ENCODE results near the gene PALD1. TPM values are rescaled to one million over a fixed set of nuclear protein-coding genes. Genes with fewer than 3 reads are reported as not detected.

Gene PALD1
- total RNA-seq, 1 donor from 2014 or later, result 19.8 TPM

DNA sequence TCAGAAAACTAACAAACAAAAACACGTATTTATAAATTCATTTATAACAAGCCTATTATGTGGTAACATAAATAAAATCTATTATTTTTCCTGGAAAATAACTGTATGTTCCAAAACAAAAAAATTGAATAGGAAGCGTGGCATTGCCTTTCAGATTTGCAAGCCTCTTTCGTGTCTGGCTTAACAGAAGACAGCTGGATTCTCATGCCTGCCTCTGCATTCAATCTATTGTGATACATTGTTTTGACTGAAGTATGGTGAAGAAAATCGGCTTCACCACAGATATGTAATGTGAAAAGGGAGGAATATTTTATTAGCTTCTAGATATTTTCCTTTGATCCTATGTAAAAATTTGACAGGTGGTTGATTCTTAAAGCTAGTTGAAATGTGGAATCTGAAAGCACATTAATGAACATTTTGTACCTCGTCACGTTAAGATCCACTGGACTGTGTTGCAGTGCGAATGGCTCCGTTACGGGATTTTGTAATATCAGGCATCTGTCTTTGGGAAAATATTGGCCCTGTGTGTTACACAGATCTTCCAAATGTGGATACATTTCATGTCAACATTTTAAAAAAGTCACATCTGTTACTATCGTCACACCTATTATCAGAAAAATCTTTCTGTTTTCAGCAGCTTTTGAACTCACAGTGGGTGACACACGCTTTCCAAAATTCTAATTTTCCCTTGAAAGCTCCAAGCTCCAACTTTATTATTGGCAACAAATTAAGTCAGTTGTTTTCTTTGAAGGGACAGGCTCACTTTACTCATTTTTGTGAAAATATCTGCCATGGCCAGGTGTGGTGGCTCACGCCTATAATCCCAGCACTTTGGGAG, 26.2 kb downstream of the PALD1 start:
- peak; percentile 83 for DNase-seq

DNA sequence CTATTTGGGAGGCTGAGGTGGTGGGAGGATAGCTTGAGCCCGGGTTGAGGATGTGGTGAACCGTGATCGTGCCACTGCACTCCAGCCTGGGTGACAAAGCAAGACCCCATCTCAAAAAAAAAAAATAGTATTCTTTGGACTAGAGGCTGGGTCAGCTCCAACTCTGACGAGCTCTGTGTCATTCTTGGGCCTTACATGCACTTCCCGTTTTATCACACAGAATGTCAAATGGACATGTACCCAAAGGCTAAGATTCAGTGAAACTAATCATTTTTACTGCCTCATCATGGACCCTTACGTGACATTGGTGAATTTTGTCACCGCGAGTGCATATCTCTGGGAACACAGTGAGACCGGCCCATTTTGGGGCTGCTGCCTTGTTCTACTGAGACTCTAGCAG, 27.3 kb downstream of the PALD1 start:
- DNase-seq, result no peak

DNA sequence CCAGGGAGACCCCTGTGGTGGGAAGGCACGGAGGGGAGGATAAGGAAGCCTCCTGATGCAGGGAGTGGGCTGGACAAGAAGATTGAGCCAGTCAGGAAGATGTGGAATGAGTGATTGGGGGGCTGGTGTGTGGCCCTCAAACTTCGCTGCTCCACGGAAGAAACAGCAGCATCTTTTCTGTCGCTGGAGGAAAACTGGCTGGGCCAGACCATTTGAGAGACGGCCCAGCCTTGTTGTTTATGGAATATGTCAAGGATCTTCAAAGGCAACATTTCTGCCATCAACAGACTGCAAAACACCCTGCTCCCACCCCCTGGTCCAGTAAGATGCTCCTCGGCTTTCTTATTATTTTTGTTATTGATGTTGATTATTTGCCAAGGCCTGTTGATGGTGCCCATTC, 29.4 kb downstream of the PALD1 start:
- no peak for DNase-seq

DNA sequence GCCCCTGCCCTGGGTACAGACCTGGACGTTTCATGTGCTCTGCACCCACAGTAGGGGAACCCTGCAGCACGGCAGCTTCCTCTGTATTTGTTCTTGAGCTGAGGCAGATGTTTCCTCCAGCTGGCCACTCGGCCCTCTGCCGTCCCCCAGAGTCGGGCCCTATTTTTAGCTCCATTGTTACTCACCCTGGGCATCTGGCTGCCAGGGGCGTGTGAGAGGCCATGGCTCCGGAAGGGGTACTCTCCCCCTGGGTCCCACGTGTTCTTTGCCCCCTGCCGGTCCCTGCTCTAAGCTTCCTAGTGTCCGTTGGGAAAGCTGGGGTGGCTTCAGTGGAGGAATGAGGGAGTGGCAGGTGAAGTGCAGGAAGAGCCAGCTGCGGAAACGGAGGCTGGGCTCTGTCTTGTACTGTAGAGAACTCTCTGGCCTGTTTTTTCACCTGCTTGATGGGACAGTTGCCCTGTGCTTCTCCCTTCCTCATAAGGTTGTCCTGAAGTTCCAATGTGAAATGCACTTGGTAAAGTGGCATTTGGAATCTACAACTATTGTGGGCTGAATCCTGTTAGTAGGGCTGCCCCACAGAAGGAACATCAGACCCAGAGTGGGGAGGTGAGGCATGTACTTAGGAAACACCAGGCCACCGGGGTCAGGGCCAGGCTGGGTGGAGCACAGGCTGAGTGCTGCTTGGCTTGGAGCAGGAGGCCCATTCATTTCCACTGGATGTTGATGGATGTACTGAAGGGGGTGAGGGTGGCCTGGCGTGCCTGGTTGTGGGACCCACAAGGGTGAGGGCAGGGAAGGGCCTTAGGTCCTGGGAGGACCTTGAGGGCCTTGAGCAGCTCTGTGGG, 30.6 kb downstream of the PALD1 start:
- DNase-seq, result peak; percentile 81

DNA sequence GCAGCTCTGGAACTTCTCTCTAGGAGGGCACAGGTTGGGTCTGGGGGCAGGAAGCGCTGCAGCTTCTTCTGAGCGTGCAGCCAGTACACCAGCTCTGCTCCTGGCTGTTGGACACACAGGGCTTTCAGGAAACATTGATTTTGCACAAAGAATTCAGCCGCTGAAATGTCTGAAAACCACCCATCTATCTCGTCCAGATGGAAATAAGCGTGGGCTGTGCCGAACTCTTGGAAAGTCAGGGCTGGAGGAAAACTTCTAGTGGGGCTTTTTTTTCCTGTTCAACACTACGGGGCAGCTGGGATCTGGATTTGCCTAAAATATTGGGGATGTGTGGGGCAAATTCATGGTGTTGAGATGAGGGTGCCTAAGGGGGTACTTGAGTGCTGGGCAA, 31.2 kb downstream of the PALD1 start:
- DNase-seq, result no peak

DNA sequence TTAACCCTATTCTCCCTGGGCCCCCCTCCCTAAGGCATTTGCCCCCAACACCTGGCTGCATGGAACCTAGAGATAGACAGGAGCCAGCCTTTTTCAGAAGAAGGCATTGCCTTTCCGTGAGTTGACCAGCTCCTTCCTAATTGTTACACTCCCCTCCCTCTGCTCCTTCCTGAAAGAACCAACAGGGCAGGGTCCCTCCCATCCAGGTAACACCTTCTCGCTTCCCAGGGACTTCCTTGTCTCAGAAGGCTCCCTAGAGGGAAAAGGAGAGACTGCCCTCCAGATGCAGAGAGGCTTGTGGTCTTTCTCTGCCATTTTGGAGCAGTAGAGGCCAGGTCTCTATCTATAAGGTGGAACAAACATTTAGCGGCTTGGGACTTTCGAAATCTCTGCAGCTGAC, 31.9 kb downstream of the PALD1 start:
- DNase-seq, result no peak

DNA sequence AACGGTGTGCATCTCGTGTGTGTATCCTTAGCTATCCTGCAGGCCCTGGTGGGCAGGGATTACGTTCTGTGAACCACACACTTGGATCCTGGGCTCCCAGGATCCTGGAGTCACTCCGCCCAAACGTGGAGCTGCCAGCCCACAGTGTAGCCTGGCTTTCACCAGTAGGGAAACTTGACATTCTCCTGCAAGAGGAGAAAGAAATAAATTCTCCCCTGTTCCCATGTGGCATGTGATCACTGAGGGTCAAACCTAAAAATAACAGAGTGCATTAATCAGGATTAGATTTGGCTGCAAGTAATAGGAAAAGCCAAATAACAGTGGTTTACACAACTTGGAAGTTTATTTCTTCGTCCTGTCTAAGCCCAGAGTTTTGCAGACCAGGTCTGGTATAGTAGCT, 32.3 kb downstream of the PALD1 start:
- no peak for DNase-seq

DNA sequence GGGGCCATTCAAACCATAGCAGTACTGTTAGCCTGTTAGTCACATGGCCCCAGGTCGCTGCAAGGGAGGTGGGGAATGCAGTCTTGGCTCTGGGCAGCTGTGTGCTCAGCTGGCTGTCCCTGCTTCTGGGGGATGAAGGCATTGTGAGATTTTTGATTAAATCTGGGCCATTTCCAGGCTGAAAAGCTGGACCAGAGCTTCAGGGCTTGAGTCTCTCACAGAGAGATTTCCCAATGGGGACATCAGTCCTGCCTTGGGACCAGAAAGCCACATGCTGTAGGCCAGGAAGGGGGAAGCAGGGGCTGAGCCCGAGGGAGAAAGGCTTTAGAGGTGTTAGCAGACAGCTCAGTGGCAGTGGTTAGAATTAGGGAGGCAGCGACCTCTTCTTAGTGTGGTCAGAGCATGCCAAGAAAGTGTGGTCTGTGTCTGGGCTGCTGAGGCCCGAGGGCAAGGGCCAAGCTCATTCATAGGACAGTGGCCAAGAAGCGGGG, 33.6 kb downstream of the PALD1 start:
- peak; percentile 75 for DNase-seq

DNA sequence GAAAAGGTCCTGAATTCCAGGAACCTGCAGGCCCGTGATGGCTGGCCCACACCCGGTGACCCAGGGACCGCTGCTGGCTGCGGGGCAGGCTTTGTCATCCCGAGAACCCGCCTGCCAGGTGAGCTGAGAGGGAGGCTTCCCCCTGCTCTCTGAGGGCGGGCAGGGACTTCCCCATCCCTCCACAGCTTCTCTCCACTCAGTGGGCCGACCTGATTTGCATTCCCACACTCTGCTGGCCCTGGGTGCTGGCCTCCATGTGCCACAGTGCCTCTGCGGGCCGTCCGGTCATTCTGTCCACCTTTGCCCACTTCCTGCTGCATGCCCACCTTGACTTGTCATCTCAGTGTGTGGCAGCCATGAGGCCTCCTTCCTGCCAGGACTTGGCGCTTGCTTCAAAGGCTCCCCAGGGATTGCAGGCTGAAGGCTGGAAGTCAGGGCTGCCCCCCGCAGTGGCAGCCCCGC, 35.3 kb downstream of the PALD1 start:
- no peak for DNase-seq

DNA sequence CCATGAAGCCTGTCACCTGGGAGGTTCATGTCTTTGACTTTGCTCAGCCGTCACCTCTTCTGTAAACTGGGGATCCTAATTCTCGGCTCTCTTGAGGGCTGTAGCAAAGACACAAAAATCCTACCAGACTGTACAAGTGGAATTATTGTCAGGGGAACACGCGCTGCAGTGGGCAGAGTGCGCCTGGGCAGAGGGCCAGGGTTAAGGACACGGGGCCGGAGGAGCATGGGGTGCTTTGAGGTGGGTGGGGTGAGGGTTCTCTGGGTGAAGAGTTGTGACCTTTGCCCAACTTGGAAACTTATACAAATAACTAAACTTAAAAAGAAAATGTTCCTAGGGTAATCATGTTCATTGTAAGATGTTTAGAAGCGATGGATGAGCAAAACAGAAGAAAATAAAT, 36.0 kb downstream of the PALD1 start:
- DNase-seq, result no peak

DNA sequence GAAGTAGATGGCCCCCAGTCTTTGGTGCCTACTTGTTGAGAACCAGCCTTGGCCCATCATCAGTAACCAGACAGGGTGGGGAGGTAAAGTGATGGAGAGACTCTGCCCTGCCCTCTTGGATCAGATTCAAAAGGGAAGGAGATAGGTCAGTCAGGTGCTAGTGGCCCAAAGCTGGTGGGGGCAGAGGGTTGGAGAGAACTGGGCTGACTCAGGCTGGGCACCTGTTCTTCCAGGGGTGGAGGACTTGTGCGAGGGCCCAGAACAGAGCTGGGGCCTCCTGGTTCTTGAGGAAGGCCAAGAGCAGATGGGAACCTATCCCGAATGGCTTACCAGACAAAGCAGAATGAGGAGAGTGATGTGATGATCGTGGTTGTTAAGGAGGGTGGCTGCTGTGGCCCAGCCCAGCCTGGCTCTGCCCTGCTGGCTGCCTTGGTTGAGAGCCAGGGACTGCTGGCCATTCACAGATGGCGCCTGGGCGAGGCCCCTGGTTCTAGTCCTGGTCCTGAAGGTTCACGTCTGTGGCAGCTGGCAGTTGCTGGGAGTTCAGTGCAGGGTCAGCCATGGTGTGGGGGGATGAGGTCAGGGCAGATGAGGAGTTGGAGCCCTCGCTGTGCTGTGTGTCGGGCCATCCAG, 36.6 kb downstream of the PALD1 start:
- DNase-seq, result peak; percentile 76

DNA sequence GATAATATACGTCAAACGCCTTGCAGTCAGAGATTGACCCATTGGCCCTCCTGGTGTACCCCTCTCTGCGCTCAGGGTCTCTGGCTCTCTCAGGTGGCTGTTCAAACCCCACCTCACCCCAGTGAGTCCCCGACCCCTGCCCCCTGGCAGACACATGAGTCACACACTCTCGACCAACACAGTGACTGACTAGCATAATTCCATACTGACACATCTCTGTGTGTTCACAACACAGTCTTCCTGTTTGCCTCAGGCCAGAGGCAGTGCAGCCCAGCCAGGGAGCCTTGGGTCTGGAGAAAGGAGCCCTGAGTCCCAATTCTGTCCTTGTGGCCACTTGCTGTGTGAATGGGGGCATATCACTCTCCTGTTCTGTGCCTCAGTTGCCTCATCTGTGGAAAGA, 40.1 kb downstream of the PALD1 start:
- DNase-seq, result no peak

DNA sequence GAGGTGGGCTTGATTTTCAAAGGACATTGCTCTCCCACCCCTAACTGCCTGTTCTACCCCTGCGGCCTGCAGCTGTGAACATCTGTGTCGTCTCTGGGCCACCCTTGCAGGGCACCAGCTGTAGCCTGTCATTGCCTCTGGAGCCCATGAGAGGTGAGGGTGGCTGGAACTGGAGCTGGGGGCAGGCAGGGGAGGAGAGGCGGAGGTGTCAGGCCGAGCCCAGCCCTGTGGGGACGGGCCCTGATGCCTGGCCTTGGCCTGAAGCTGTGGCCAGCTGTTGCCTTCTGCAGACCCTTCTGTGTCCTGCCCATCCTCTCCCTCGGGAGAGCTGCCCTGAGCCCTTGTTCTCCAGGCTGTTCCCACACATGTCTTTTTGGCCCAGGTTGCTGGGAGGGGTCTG, 44.5 kb downstream of the PALD1 start:
- peak; percentile 91 for DNase-seq

DNA sequence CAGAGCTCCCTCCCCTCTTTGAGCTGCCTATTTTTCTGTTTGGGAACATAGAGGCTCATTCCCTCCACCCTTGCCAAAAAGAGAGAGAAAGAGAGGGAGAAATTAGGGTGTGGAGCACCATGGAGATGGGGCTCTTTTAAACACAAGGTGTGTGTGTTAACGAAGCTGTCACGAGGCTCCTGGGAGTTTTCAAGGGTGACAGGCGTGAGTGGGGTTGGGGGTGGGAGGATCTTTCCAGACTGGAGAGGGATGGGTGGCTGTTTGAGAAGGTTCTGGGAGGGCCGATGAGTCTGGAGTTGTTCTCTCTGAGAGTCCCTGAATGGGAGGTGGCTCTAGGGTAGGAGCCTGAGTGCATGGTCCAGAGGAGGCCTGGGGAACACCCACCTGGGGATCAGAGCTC, 45.0 kb downstream of the PALD1 start:
- no peak for DNase-seq

DNA sequence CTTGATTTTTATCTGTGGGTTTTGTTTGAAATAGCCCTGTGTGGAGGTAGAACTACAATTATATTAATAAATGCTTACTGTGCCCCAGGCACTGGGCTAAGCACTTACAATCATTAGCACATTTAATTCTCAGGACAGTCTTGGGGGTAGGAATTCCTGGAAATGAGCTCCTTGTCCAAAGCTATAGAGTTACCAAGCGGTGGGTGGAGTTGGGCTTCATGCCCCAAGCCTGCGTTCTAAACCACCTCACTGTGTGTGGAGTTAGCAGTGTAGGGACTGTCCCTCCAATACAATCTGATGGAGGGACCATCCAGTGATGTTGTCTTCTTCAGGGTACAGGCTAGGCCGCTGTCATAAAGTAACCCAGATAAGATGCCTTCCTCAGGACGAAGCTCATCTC, 49.7 kb downstream of the PALD1 start:
- no peak for DNase-seq

DNA sequence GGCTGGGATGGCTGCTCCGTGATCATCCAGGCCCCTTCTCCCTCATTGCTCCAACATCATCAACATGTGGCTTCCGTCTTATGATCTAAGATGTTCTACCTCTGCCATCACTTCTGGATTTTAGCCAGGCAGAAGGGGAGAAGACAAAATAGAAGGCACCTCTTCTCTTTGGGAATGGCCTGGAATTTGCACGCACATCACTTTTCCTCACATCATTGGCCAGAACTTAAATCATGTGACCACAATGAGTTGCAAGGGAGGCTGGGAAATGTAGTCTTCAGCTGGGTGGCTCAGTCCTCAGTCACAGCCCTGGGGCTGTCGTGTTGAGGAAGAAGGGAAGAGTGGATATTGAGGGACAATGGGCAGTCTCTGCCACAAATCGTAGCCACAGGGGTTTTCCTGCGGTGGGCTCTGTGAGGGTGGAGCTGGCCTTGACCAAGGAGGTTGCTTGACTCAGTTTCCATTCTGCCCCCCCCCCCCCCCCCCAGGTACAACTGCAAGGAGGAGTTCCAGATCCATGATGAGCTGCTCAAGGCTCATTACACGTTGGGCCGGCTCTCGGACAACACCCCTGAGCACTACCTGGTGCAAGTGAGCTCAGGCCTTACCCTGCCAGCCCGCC, 50.3 kb downstream of the PALD1 start:
- DNase-seq, result peak; percentile 75

DNA sequence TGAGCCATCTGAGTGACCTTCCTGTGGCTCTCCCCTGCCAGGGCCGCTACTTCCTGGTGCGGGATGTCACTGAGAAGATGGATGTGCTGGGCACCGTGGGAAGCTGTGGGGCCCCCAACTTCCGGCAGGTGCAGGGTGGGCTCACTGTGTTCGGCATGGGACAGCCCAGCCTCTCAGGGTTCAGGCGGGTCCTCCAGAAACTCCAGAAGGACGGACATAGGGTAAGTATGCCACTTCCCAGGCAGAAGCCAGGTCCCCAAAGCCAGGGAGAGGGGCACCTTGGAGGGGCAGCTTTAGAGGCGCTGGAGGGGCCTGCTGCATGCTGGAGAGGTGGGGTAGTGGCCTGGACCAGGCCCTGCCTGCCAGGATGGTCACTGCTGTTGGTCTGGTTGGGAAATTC, 51.3 kb downstream of the PALD1 start:
- no peak for DNase-seq

DNA sequence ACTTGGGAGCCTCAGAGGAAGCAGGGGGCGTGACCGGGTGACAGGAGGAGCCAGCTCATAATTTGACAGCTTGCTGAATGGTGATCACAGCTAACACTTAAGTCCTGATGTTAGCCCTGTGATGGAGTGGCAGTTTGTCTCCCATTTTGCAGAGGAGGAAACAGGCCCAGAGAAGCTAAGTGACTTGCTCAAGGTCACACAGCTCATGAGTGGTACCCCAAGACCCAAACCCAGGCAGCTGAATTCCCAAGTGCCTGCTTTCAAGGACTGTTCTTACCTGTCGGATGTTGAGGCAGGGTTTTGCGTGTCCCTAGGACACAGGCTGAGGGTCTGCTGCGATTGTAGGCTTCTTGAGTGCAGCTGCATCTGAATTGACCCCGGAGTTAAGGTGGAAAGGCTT, 51.7 kb downstream of the PALD1 start:
- no peak for DNase-seq

DNA sequence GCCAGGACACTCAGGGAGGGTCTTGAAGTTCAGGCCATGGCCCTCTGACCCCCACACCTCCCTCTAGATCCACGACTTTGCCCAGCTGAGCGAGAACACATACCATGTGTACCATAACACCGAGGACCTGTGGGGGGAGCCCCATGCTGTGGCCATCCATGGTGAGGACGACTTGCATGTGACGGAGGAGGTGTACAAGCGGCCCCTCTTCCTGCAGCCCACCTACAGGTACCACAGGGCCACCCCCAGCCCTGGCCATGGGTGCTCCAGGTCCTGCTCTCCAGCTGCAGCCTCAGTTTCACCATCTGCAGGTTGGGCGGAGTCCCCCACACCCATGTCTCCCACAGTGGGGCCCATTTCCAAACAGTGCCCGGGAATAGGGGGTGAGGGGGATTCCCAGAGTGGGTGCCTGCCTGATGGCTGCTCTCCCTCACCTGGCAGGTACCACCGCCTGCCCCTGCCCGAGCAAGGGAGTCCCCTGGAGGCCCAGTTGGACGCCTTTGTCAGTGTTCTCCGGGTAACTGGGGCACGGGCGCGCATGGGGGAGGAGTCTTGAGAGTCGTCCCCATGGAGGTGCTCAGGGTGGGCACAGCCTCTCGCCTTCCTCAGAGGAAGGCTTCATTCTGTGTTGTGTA, 54.1 kb downstream of the PALD1 start:
- DNase-seq, result no peak

DNA sequence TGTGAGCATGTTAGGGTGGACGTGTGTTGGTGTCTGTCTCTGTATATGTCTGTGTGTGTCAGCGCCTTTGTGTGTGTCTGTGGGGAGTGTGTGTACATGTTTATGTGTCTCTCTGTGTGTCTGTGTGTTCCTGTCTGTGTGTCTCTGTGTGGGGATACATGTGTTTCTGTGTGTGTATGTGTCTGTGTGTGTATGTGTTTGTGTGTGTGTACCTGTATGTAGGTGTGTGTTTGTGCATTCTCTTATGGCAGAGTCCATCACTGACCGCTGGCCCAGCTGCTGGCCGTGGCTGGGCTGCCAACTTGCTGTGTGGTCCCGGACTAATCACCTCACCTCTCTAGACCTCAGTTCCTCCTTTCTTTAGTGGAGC, 54.6 kb downstream of the PALD1 start:
- no peak for DNase-seq

DNA sequence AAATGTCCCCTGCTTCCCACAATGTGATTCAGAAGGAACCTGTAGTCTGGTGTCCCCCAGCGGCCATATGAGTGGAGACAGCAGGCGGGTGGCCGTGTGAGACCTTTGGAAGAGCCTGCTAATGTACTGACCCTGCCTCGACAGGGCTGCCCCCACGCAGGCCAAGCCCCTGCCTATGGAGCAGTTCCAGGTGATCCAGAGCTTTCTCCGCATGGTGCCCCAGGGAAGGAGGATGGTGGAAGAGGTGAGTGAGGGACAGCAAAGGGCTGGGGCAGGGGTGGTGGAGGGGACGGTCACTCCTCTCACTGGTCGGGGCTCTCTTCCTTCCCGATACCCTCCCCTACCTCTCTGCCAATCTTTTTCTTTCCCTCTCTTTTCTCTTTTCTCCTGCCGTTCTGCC, 55.7 kb downstream of the PALD1 start:
- DNase-seq, result no peak

DNA sequence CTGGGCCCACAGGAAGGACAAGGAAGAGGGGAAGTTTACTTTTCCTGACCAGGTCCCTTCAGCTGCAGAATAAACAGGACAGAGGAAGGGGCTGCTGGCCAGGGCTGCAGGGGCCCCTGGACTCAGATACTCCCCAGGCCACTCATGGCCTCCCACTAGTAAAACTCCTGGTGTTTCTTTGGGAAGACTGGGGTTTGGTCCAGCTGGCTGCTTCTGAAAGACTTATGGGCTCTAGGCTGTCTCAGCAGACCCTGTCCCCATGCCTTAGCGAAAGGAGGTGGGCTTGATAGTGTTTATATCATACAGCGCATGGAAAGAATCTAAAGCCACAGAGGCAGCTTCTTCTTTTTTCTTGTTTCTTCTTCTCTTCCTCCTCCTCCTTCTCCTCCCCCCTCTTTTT, 56.4 kb downstream of the PALD1 start:
- DNase-seq, result peak; percentile 82

Measured in tongue (tissue), 2 donors.